Smooth muscle cell (in vitro differentiated cells): Measurements from ENCODE around the gene MYO1A. TPM values are rescaled to one million over a fixed set of nuclear protein-coding genes. Genes with fewer than 3 reads are reported as not detected.
"Not testable (repeated sequence)": the region's sequence is repeated elsewhere in the genome, so short reads cannot be mapped to it uniquely, and the experiment has no call there.

ENCODE experiments used
- DNase-seq: peaks from one replicate; lab custom pipeline; 2025; ENCODE audit not compliant: unreplicated experiment; lab: John Stamatoyannopoulos, UW
- H2AFZ ChIP-seq: fragments of 200-600 bp; sonication (generic); 2 replicates; pipeline ENCODE4 v1.6.0; 2016; ENCODE audit warnings: antibody characterized with exemption, low read depth, mild to moderate bottlenecking
- H3F3A ChIP-seq: fragments of 200-600 bp; sonication (generic); 2 replicates; pipeline ENCODE4 v1.6.0; 2017; ENCODE audit warnings: antibody characterized with exemption, low read depth
- H3K27ac ChIP-seq: fragments of 200-600 bp; sonication (generic); 2 replicates; pipeline ENCODE4 v1.5.1; 2016; ENCODE audit warnings: low read depth, mild to moderate bottlenecking
- H3K27me3 ChIP-seq: fragments of 200-600 bp; sonication (generic); 2 replicates; pipeline ENCODE4 v1.6.1; 2016; ENCODE audit warnings: low read depth, mild to moderate bottlenecking
- H3K36me3 ChIP-seq: fragments of 200-600 bp; sonication (generic); 2 replicates; pipeline ENCODE4 v1.5.1; 2016; ENCODE audit warnings: low read depth
- H3K4me1 ChIP-seq: fragments of 200-600 bp; sonication (generic); 2 replicates; pipeline ENCODE4 v1.5.1; 2016; ENCODE audit warnings: low read depth
- H3K4me2 ChIP-seq: fragments of 200-600 bp; sonication (generic); 2 replicates; pipeline ENCODE4 v1.6.0; 2016; ENCODE audit warnings: mild to moderate bottlenecking
- H3K4me3 ChIP-seq: fragments of 200-600 bp; sonication (generic); 2 replicates; pipeline ENCODE4 v1.5.1; 2016; ENCODE audit warnings: mild to moderate bottlenecking
- H3K79me2 ChIP-seq: fragments of 200-600 bp; sonication (generic); 2 replicates; pipeline ENCODE4 v1.6.0; 2016; ENCODE audit warnings: low read depth, mild to moderate bottlenecking
- H3K9ac ChIP-seq: fragments of 200-600 bp; sonication (generic); 2 replicates; pipeline ENCODE4 v1.6.0; 2016; ENCODE audit warnings: low read depth
- H3K9me3 ChIP-seq: fragments of 200-600 bp; sonication (generic); replicated peaks from 2 replicates; pipeline ENCODE4 v1.5.1; 2016; ENCODE audit warnings: low read depth
- H4K20me1 ChIP-seq: fragments of 200-600 bp; sonication (generic); 2 replicates; pipeline ENCODE4 v1.6.0; 2016; ENCODE audit warnings: low read depth
- CTCF ChIP-seq: fragments of 200-600 bp; sonication (generic); IDR thresholded peaks from 2 replicates; pipeline ENCODE4 v1.5.1; 2017; ENCODE audit warnings: borderline replicate concordance, mild to moderate bottlenecking, antibody characterized with exemption; ENCODE audit not compliant: insufficient read depth, poor library complexity, severe bottlenecking
- WGBS: methylation state at CpG from one replicate; pipeline ENCODE4 v1.1.7; 2016; ENCODE audit warnings: low lambda C conversion rate; 5-methylcytosine and 5-hydroxymethylcytosine counted together
- polyA plus RNA-seq: library from polyadenylated mRNA; unstranded; fragments of >200 nt; fragmentation: Nextera tagmentation; extraction: Ambion mirVana; gene quantifications from 2 replicates; pipeline ENCODE4 v1.2.1, GENCODE V29; 2016
- total RNA-seq: library from RNA; depleted of rRNA; stranded (reverse); fragments of >200 nt; gene quantifications from 2 replicates; pipeline ENCODE4 v1.2.3, GENCODE V29; 2014

The MYO1A gene
- total and polyA plus RNA-seq, 2 experiments from 2014 or later = not detected

GRCh38 chr12:57055824-57056223, 5.9 kb upstream of the MYO1A start:
- 79% methylated on average over 3 of the region's 3 CpGs for WGBS
- TF ChIP-seq CTCF = no peak
- no peaks in the 10 kb centered on the region for H3K79me2 ChIP-seq
- H4K20me1 ChIP-seq = no peaks in the 10 kb centered on the region
- no peak overlapping the region for H3K27ac ChIP-seq
- H3K9me3 ChIP-seq = no peaks in the 10 kb centered on the region
- H3K36me3 ChIP-seq = peaks cover 7% of the 10 kb centered on the region
- DNase-seq = no peak
- H3K4me2 ChIP-seq = no peak overlapping the region
- H3K4me1 ChIP-seq = no peaks in the 10 kb centered on the region
- H3K4me3 ChIP-seq = no peak overlapping the region
- no peak overlapping the region for H2AFZ ChIP-seq
- H3K9ac ChIP-seq = no peak overlapping the region
- no peaks in the 10 kb centered on the region for H3F3A ChIP-seq
- H3K27me3 ChIP-seq = peaks cover 3% of the 10 kb centered on the region

GRCh38 chr12:57053901-57054300, 4.0 kb upstream of the MYO1A start:
- 94% methylated on average over 4 of the region's 4 CpGs for WGBS
- H3K4me1 ChIP-seq = not testable (repeated sequence)

GRCh38 chr12:57053146-57053545, 3.2 kb upstream of the MYO1A start:
- DNase-seq, H3K4me1 ChIP-seq, H3K9ac ChIP-seq, H3K4me2 ChIP-seq, H3K9me3 ChIP-seq, H2AFZ ChIP-seq, H3K79me2 ChIP-seq, H3K27me3 ChIP-seq, H3F3A ChIP-seq, H4K20me1 ChIP-seq, H3K27ac ChIP-seq, H3K36me3 ChIP-seq, H3K4me3 ChIP-seq: not testable (repeated sequence)
- WGBS = 98% methylated on average over 4 of the region's 4 CpGs

More at GRCh38 chr12:57053901-57054300, 4.0 kb upstream of the MYO1A start:
- H3K27ac ChIP-seq, H3K9me3 ChIP-seq, H3F3A ChIP-seq, H3K79me2 ChIP-seq, H3K4me2 ChIP-seq, DNase-seq, H2AFZ ChIP-seq, H3K4me3 ChIP-seq, H3K27me3 ChIP-seq, H4K20me1 ChIP-seq, H3K36me3 ChIP-seq, H3K9ac ChIP-seq: not testable (repeated sequence)

- TF ChIP-seq CTCF = no peak
- Histone ChIP-seq H3F3A (no peaks in the 10 kb centered on the region), H2AFZ (no peak overlapping the region), H3K4me2 (no peak overlapping the region), H3K9ac (no peak overlapping the region), H3K9me3 (no peaks in the 10 kb centered on the region), H3K4me1 (no peaks in the 10 kb centered on the region), H3K4me3 (no peak overlapping the region), H3K27me3 (peaks cover 3% of the 10 kb centered on the region), H4K20me1 (no peaks in the 10 kb centered on the region), H3K79me2 (no peaks in the 10 kb centered on the region), H3K27ac (no peak overlapping the region), H3K36me3 (no peaks in the 10 kb centered on the region)
- WGBS = 94% methylated on average over 1 of the region's 1 CpG
- DNase-seq = no peak
These were observed 1.1 kb upstream of the MYO1A start for GRCh38 chr12:57051011-57051410.

GRCh38 chr12:57049119-57049446, 846 bp downstream of the MYO1A start:
- Histone ChIP-seq H3K27ac (no peak overlapping the region), H3K9me3 (no peaks in the 10 kb centered on the region), H3K4me3 (peak overlapping the region; percentile 21), H3K4me1 (no peaks in the 10 kb centered on the region), H3K27me3 (peaks cover 3% of the 10 kb centered on the region), H3K4me2 (no peak overlapping the region), H2AFZ (no peak overlapping the region), H3K36me3 (no peaks in the 10 kb centered on the region), H3F3A (peaks cover 6% of the 10 kb centered on the region), H3K79me2 (no peaks in the 10 kb centered on the region), H4K20me1 (no peaks in the 10 kb centered on the region), H3K9ac (no peak overlapping the region)
- no peak for DNase-seq
- TF ChIP-seq CTCF = no peak
- 99% methylated on average over 4 of the region's 4 CpGs for WGBS
